Measurements from ENCODE around the gene TRPC6. TPM values are rescaled to one million over a fixed set of nuclear protein-coding genes. Genes with fewer than 3 reads are reported as not detected.

The TRPC6 gene
- total RNA-seq, result 10 to 100 TPM in 2 of 4 donors, 1 to 10 TPM in 2; 3.6 to 14.3 (median 9.7) TPM
- polyA plus RNA-seq, result under 1 TPM; 0.23 to 0.60 (median 0.55) TPM

GRCh38 chr11:101583251-101584128 lies at the start of gene TRPC6:
Gene TRPC6 (minus strand): TSS chr11:101584007. CDS start chr11:101583503, 504 bp downstream.
- peak within 1 kb of the TSS; percentile 89 to 91 (median 90) for H3K27ac ChIP-seq
- no peaks in the 10 kb centered on the region for H3K27me3 ChIP-seq
- peak within 1 kb of the TSS; percentile 61 to 84 (median 75) for H3K4me3 ChIP-seq
- TF ChIP-seq POLR2A (IDR thresholded peaks at IDR 0.05) (peak in 1 of 2 donors; percentile 34), CTCF (IDR thresholded peaks at IDR 0.05) (no peak), POLR2AphosphoS5 (IDR thresholded peaks at IDR 0.05) (peak; percentile 43 to 68 (median 58))
- intact Hi-C loops (cut with DNase I), result loop anchor here (10.0 kb wide), 1 partner anchor 459 kb away; the partner anchor contains the start of gene PGR
- peak; percentile 83 for DNase-seq
- peaks cover 0 to 18% (median 9%) of the 10 kb centered on the region in 4 donors for H3K4me1 ChIP-seq
- H3K36me3 ChIP-seq, result no peaks in the 10 kb centered on the region
- 9 to 15% methylated on average over 74 of the region's 74 CpGs for WGBS, 2 donors
- no peaks in the 10 kb centered on the region for H3K9me3 ChIP-seq

- WGBS, 2 donors, result 30 to 53% methylated on average over 3 of the region's 3 CpGs
- Histone ChIP-seq H3K9me3 (no peaks in the 10 kb centered on the region), H3K27ac (no peak overlapping the region), H3K36me3 (no peaks in the 10 kb centered on the region), H3K4me1 (no peaks in the 10 kb centered on the region), H3K4me3 (no peak overlapping the region), H3K27me3 (no peaks in the 10 kb centered on the region)
- TF ChIP-seq POLR2A (IDR thresholded peaks at IDR 0.05) (no peak), CTCF (IDR thresholded peaks at IDR 0.05) (no peak), EP300 (IDR thresholded peaks at IDR 0.05) (no peak), POLR2AphosphoS5 (IDR thresholded peaks at IDR 0.05) (no peak)
- intact Hi-C loops (cut with DNase I), result no loop called here
- no peak for DNase-seq
These were observed 36.2 kb upstream of the TRPC6 start for GRCh38 chr11:101620026-101620425.

- Histone ChIP-seq H3K4me3 (no peak overlapping the region), H3K4me1 (no peaks in the 10 kb centered on the region), H3K27ac (no peak overlapping the region), H3K36me3 (no peaks in the 10 kb centered on the region), H3K27me3 (no peaks in the 10 kb centered on the region), H3K9me3 (no peaks in the 10 kb centered on the region)
- no peak for TF ChIP-seq POLR2A (IDR thresholded peaks at IDR 0.05)
- TF ChIP-seq POLR2AphosphoS5 (IDR thresholded peaks at IDR 0.05), result no peak
- TF ChIP-seq EP300 (IDR thresholded peaks at IDR 0.05), result no peak
- no peak for TF ChIP-seq CTCF (IDR thresholded peaks at IDR 0.05)
- WGBS, 2 donors, result 89 to 96% methylated on average over 2 of the region's 2 CpGs
- DNase-seq, result no peak
- intact Hi-C loops (cut with DNase I), result no loop called here
These were observed 34.9 kb upstream of the TRPC6 start for GRCh38 chr11:101618709-101619108.

GRCh38 chr11:101617735-101618332 lies 34.0 kb upstream of the TRPC6 start:
- Histone ChIP-seq H3K27me3 (no peaks in the 10 kb centered on the region), H3K36me3 (no peaks in the 10 kb centered on the region), H3K4me3 (no peak overlapping the region), H3K9me3 (no peaks in the 10 kb centered on the region), H3K27ac (no peak overlapping the region), H3K4me1 (no peaks in the 10 kb centered on the region)
- TF ChIP-seq POLR2A (IDR thresholded peaks at IDR 0.05) (no peak), POLR2AphosphoS5 (IDR thresholded peaks at IDR 0.05) (no peak), EP300 (IDR thresholded peaks at IDR 0.05) (no peak), CTCF (IDR thresholded peaks at IDR 0.05) (no peak)
- intact Hi-C loops (cut with DNase I), result no loop called here
- DNase-seq, result no peak
- 42 to 46% methylated on average over 6 of the region's 6 CpGs for WGBS, 2 donors
